ENCODE measurements around the gene KIAA0825. TPM values are rescaled to one million over a fixed set of nuclear protein-coding genes. Genes with fewer than 3 reads are reported as not detected.

The KIAA0825 gene
- polyA plus RNA-seq, 1 donor from 2014 or later = 5.1 TPM

DNA sequence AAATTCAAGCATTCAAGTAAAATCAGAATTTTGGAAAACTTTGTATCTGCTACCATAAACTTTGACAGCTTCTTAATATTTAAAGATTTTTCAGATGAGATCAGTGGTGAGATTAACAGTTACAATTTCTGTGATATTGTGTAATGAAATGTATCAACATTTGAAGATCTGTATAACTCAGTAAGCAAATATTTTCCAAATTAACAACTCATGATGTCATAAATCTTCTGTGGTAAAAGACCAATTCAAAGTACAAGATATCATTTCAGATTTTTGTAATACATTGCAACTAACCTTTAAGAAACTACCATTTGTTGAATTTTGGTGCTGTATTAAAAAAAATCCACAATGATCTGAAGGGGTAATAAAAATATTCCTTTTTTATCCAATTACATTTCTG, 352.2 kb downstream of the KIAA0825 start:
- Histone ChIP-seq H3F3A (ENCODE audit: insufficient read depth, low read length, poor library complexity, severe bottlenecking) (no peaks in the 10 kb centered on the region), H3K9me3 (ENCODE audit: low read length) (no peaks in the 10 kb centered on the region), H3K4me3 (ENCODE audit: low read length) (no peak overlapping the region), H2AFZ (ENCODE audit: low read depth, low read length) (no peak overlapping the region), H3K79me2 (replicated peaks; ENCODE audit: insufficient read depth, low read length) (no peaks in the 10 kb centered on the region), H4K20me1 (ENCODE audit: insufficient read depth) (no peaks in the 10 kb centered on the region), H3K27ac (ENCODE audit: low read length) (no peak overlapping the region), H3K36me3 (ENCODE audit: insufficient read depth, low read length) (no peaks in the 10 kb centered on the region), H3K4me2 (ENCODE audit: low read length) (no peak overlapping the region), H3K9ac (ENCODE audit: low read length) (no peak overlapping the region), H3K27me3 (ENCODE audit: insufficient read depth, low read depth, low read length) (no peaks in the 10 kb centered on the region), H3K9me2 (ENCODE audit: insufficient read depth, low read length) (no peaks in the 10 kb centered on the region)
- TF ChIP-seq, protein P1, sequence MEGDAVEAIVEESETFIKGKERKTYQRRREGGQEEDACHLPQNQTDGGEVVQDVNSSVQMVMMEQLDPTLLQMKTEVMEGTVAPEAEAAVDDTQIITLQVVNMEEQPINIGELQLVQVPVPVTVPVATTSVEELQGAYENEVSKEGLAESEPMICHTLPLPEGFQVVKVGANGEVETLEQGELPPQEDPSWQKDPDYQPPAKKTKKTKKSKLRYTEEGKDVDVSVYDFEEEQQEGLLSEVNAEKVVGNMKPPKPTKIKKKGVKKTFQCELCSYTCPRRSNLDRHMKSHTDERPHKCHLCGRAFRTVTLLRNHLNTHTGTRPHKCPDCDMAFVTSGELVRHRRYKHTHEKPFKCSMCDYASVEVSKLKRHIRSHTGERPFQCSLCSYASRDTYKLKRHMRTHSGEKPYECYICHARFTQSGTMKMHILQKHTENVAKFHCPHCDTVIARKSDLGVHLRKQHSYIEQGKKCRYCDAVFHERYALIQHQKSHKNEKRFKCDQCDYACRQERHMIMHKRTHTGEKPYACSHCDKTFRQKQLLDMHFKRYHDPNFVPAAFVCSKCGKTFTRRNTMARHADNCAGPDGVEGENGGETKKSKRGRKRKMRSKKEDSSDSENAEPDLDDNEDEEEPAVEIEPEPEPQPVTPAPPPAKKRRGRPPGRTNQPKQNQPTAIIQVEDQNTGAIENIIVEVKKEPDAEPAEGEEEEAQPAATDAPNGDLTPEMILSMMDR (IDR thresholded peaks at IDR 0.05; ENCODE audit: poor library complexity, severe bottlenecking) = no peak
- no peak for TF ChIP-seq TAF1 (IDR thresholded peaks at IDR 0.05; ENCODE audit: low read depth)
- no peak for TF ChIP-seq POLR2AphosphoS5 (IDR thresholded peaks at IDR 0.05)
- TF ChIP-seq EP300 (conservative IDR thresholded peaks at IDR 0.05; ENCODE audit: poor library complexity, severe bottlenecking) = no peak
- no peak for TF ChIP-seq EZH2 (IDR thresholded peaks at IDR 0.05; ENCODE audit: borderline replicate concordance, insufficient read depth, low read length, poor library complexity, severe bottlenecking)
- no peak for TF ChIP-seq SMC3 (conservative IDR thresholded peaks at IDR 0.05; ENCODE audit: poor library complexity)
- no peak for TF ChIP-seq MXI1 (conservative IDR thresholded peaks at IDR 0.05; ENCODE audit: poor library complexity, severe bottlenecking)
- TF ChIP-seq, protein P2, sequence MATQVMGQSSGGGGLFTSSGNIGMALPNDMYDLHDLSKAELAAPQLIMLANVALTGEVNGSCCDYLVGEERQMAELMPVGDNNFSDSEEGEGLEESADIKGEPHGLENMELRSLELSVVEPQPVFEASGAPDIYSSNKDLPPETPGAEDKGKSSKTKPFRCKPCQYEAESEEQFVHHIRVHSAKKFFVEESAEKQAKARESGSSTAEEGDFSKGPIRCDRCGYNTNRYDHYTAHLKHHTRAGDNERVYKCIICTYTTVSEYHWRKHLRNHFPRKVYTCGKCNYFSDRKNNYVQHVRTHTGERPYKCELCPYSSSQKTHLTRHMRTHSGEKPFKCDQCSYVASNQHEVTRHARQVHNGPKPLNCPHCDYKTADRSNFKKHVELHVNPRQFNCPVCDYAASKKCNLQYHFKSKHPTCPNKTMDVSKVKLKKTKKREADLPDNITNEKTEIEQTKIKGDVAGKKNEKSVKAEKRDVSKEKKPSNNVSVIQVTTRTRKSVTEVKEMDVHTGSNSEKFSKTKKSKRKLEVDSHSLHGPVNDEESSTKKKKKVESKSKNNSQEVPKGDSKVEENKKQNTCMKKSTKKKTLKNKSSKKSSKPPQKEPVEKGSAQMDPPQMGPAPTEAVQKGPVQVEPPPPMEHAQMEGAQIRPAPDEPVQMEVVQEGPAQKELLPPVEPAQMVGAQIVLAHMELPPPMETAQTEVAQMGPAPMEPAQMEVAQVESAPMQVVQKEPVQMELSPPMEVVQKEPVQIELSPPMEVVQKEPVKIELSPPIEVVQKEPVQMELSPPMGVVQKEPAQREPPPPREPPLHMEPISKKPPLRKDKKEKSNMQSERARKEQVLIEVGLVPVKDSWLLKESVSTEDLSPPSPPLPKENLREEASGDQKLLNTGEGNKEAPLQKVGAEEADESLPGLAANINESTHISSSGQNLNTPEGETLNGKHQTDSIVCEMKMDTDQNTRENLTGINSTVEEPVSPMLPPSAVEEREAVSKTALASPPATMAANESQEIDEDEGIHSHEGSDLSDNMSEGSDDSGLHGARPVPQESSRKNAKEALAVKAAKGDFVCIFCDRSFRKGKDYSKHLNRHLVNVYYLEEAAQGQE (IDR thresholded peaks at IDR 0.05; ENCODE audit: borderline replicate concordance) = no peak
- TF ChIP-seq RAD21 (conservative IDR thresholded peaks at IDR 0.05) = no peak

DNA sequence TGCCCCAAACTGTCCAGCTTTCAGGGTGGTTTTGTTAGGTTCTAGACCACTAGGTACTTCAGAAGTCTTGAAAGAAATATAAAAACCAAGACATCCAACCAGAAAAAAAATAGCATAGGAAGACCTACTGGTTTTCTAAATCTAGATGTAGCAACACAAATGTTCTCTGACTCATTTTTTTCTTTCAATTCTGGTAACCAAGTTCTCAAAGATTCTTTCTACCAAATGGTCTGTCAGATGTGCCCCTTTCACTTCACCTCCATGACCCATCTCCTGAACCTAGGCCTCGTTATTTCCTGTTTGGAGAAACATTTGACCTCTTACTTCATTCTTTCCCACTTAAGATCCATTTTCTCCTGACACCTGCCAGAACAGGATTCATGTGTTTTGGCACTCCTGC, 355.3 kb downstream of the KIAA0825 start:
- Histone ChIP-seq H3K27ac (ENCODE audit: low read length) (no peak overlapping the region), H3K9me2 (ENCODE audit: insufficient read depth, low read length) (no peaks in the 10 kb centered on the region), H3F3A (ENCODE audit: insufficient read depth, low read length, poor library complexity, severe bottlenecking) (peaks cover 7% of the 10 kb centered on the region), H3K4me3 (ENCODE audit: low read length) (no peak overlapping the region), H3K4me2 (ENCODE audit: low read length) (no peak overlapping the region), H2AFZ (ENCODE audit: low read depth, low read length) (no peak overlapping the region), H3K79me2 (replicated peaks; ENCODE audit: insufficient read depth, low read length) (no peaks in the 10 kb centered on the region), H3K36me3 (ENCODE audit: insufficient read depth, low read length) (no peaks in the 10 kb centered on the region), H3K9me3 (ENCODE audit: low read length) (no peaks in the 10 kb centered on the region), H3K27me3 (ENCODE audit: insufficient read depth, low read depth, low read length) (no peaks in the 10 kb centered on the region), H3K9ac (ENCODE audit: low read length) (no peak overlapping the region), H4K20me1 (ENCODE audit: insufficient read depth) (no peaks in the 10 kb centered on the region)
- TF ChIP-seq, protein P2 (IDR thresholded peaks at IDR 0.05; ENCODE audit: borderline replicate concordance) = no peak
- TF ChIP-seq, protein P1 (IDR thresholded peaks at IDR 0.05; ENCODE audit: poor library complexity, severe bottlenecking) = no peak
- TF ChIP-seq EP300 (conservative IDR thresholded peaks at IDR 0.05; ENCODE audit: poor library complexity, severe bottlenecking) (no peak), RAD21 (conservative IDR thresholded peaks at IDR 0.05) (no peak), TAF1 (IDR thresholded peaks at IDR 0.05; ENCODE audit: low read depth) (no peak), SMC3 (conservative IDR thresholded peaks at IDR 0.05; ENCODE audit: poor library complexity) (no peak), POLR2AphosphoS5 (IDR thresholded peaks at IDR 0.05) (no peak), EZH2 (IDR thresholded peaks at IDR 0.05; ENCODE audit: borderline replicate concordance, insufficient read depth, low read length, poor library complexity, severe bottlenecking) (no peak), MXI1 (conservative IDR thresholded peaks at IDR 0.05; ENCODE audit: poor library complexity, severe bottlenecking) (no peak)
